ENCODE results near the gene SMARCD2.
"Not testable (repeated sequence)": the region's sequence is repeated elsewhere in the genome, so short reads cannot be mapped to it uniquely, and the experiment has no call there.

Gene SMARCD2

GRCh38 chr17:63800783-63801182 lies 41.7 kb downstream of the SMARCD2 start:
- DNase-seq (ENCODE audit: low read depth), result no peak

- DNase-seq (ENCODE audit: low read depth), result no peak
These were observed 43.8 kb downstream of the SMARCD2 start for GRCh38 chr17:63798572-63799106.

- not testable (repeated sequence) for DNase-seq (ENCODE audit: low read depth)
These were observed 46.1 kb downstream of the SMARCD2 start for GRCh38 chr17:63796375-63796774.

GRCh38 chr17:63792055-63792729 lies 50.3 kb downstream of the SMARCD2 start:
- no peak for DNase-seq (ENCODE audit: low read depth)

GRCh38 chr17:63790057-63790456 lies 52.4 kb downstream of the SMARCD2 start:
- DNase-seq (ENCODE audit: low read depth), result no peak

- DNase-seq (ENCODE audit: low read depth), result no peak
These were observed 55.3 kb downstream of the SMARCD2 start for GRCh38 chr17:63786971-63787711.

GRCh38 chr17:63786117-63786516 lies 56.4 kb downstream of the SMARCD2 start:
- DNase-seq (ENCODE audit: low read depth), result no peak

- DNase-seq (ENCODE audit: low read depth), result no peak
These were observed 56.9 kb downstream of the SMARCD2 start for GRCh38 chr17:63785556-63785955.

GRCh38 chr17:63783522-63783921 lies 59.0 kb downstream of the SMARCD2 start:
- no peak for DNase-seq (ENCODE audit: low read depth)

All from stimulated activated CD8-positive, alpha-beta memory T cell treated with anti-CD3 and anti-CD28 coated beads, Interleukin-15, amount 100 ng/mL, for 24 hours (primary cell).